Caco-2 (cell line): ENCODE measurements around the gene NSUN2. TPM values are rescaled to one million over a fixed set of nuclear protein-coding genes. Genes with fewer than 3 reads are reported as not detected.

Experiments
- BruUV-seq: library from RNA; stranded (reverse); fragments of 400-500 nt; replicated peaks from 2 replicates; lab custom pipeline; 2021; lab: Mats Ljungman, UMichigan
- CTCF ChIA-PET: fragments of 300-600 bp; sonication (Branson Sonifier 250); formaldehyde crosslinking; loops from one replicate; lab custom pipeline; 2022; ENCODE audit warnings: antibody characterized with exemption; lab: Charles Lee
- POLR2A ChIA-PET: fragments of 300-600 bp; sonication (Branson Sonifier 250); formaldehyde crosslinking; loops from one replicate; lab custom pipeline; 2022; ENCODE audit warnings: antibody characterized with exemption; lab: Charles Lee
- DNase-seq, 2 experiments: peaks; one replicate each; pipeline versions ENCODE4 v3.0.0 to v3.0.0-alpha.2; 2020 to 2022
- H3K27me3 ChIP-seq: replicated peaks from 2 replicates; pipeline ENCODE4 v1.6.0; 2011; ENCODE audit warnings: low read length; ENCODE audit not compliant: control insufficient read depth, insufficient read depth
- H3K36me3 ChIP-seq: 2 replicates; pipeline ENCODE4 v1.5.1; 2011; ENCODE audit warnings: low read length; ENCODE audit not compliant: control insufficient read depth, insufficient read depth
- H3K4me1 ChIP-seq: fragments of 250-450 bp; sonication (Bioruptor Pico); 2 replicates; pipeline ENCODE4 v1.5.1; 2020; ENCODE audit warnings: mild to moderate bottlenecking
- H3K4me3 ChIP-seq: 2 replicates; pipeline ENCODE4 v1.5.1; 2011; ENCODE audit warnings: low read depth, mild to moderate bottlenecking, control low read depth, low read length
- H3K9me3 ChIP-seq: fragments of 250-450 bp; sonication (Bioruptor Pico); 2 replicates; pipeline ENCODE4 v1.5.1; 2020; ENCODE audit warnings: mild to moderate bottlenecking, moderate library complexity
- H3K27ac Mint-ChIP-seq: one replicate; pipeline ENCODE4 v1.8.0; 2022; ENCODE audit warnings: mixed read lengths; ENCODE audit not compliant: unreplicated experiment
- H3K27me3 Mint-ChIP-seq: one replicate; pipeline ENCODE4 v1.8.0; 2022; ENCODE audit warnings: mixed read lengths; ENCODE audit not compliant: insufficient read depth, unreplicated experiment
- H3K36me3 Mint-ChIP-seq: one replicate; pipeline ENCODE4 v1.8.0; 2022; ENCODE audit warnings: mild to moderate bottlenecking, mixed read lengths; ENCODE audit not compliant: insufficient read depth, unreplicated experiment
- H3K4me1 Mint-ChIP-seq: one replicate; pipeline ENCODE4 v1.8.0; 2022; ENCODE audit warnings: low read depth, mixed read lengths; ENCODE audit not compliant: unreplicated experiment
- H3K4me3 Mint-ChIP-seq: one replicate; pipeline ENCODE4 v1.8.0; 2022; ENCODE audit warnings: mild to moderate bottlenecking, moderate library complexity, mixed read lengths; ENCODE audit not compliant: unreplicated experiment
- H3K9me3 Mint-ChIP-seq: one replicate; pipeline ENCODE4 v1.8.0; 2022; ENCODE audit warnings: mixed read lengths; ENCODE audit not compliant: unreplicated experiment
- CTCF ChIP-seq, 2 experiments: fragments of 200-600 bp in 1 of 2; IDR thresholded peaks; 1 replicate in 1 of 2; 2 replicates in 1 of 2; pipeline versions ENCODE4 v1.5.1 to v1.8.0; 2011 to 2022; ENCODE audit warnings: antibody characterized with exemption in 1 of 2, control low read depth in 1 of 2, inconsistent platforms in 1 of 2, low read depth in 1 of 2, low read length in 1 of 2, mild to moderate bottlenecking in 1 of 2, moderate library complexity in 1 of 2; ENCODE audit not compliant: insufficient read depth in 1 of 2, severe bottlenecking in 1 of 2, unreplicated experiment in 1 of 2
- intact Hi-C: fragments of 100-400 bp; cut with micrococcal nuclease; formaldehyde crosslinking; loops from one replicate; pipeline ENCODE4 v1.10.0; 2022; ENCODE audit not compliant: unreplicated experiment
- total RNA-seq: library from RNA; stranded (reverse); gene quantifications from 2 replicates; pipeline ENCODE4 v1.2.3, GENCODE V29; 2022

Gene NSUN2
- total RNA-seq, 1 experiment from 2014 or later, result 93.8 TPM

- ChIA-PET POLR2A (no interaction called here), CTCF (no interaction called here)
- BruUV-seq, result no TSS peak
- H3K4me1 ChIP-seq, result no peaks in the 10 kb centered on the region
- no peaks in the 10 kb centered on the region for H3K36me3 ChIP-seq
- Mint-ChIP-seq H3K27me3 (no peaks in the 10 kb centered on the region), H3K27ac (no peak overlapping the region), H3K4me1 (no peaks in the 10 kb centered on the region), H3K36me3 (peaks cover 46% of the 10 kb centered on the region), H3K4me3 (no peak overlapping the region), H3K9me3 (peaks cover 10% of the 10 kb centered on the region)
- H3K9me3 ChIP-seq, result no peaks in the 10 kb centered on the region
- intact Hi-C loops, result no loop called here
- H3K27me3 ChIP-seq, result no peaks in the 10 kb centered on the region
- no peak overlapping the region for H3K4me3 ChIP-seq
- DNase-seq, result no peak
- no peak for TF ChIP-seq CTCF (IDR thresholded peaks at IDR 0.05; ENCODE audit: insufficient read depth in 1 of 2, low read depth in 1 of 2, low read length in 1 of 2, severe bottlenecking in 1 of 2, unreplicated experiment in 1 of 2)
Observed at GRCh38 chr5:6595405-6595804, 37.4 kb downstream of the NSUN2 start.

GRCh38 chr5:6594066-6594465, 38.8 kb downstream of the NSUN2 start:
- no TSS peak for BruUV-seq
- CTCF ChIA-PET, result no interaction called here
- TF ChIP-seq CTCF (IDR thresholded peaks at IDR 0.05; ENCODE audit: insufficient read depth in 1 of 2, low read depth in 1 of 2, low read length in 1 of 2, severe bottlenecking in 1 of 2, unreplicated experiment in 1 of 2), result no peak
- POLR2A ChIA-PET, result no interaction called here
- intact Hi-C loops, result no loop called here
- no peak for DNase-seq
- peaks cover 32% of the 10 kb centered on the region for H3K36me3 Mint-ChIP-seq
- Histone ChIP-seq H3K4me1 (no peaks in the 10 kb centered on the region), H3K9me3 (no peaks in the 10 kb centered on the region), H3K36me3 (no peaks in the 10 kb centered on the region), H3K27me3 (no peaks in the 10 kb centered on the region), H3K4me3 (no peak overlapping the region)
- peaks cover 7% of the 10 kb centered on the region for H3K27me3 Mint-ChIP-seq
- no peaks in the 10 kb centered on the region for H3K4me1 Mint-ChIP-seq
- peaks cover 16% of the 10 kb centered on the region for H3K9me3 Mint-ChIP-seq
- H3K4me3 Mint-ChIP-seq, result no peak overlapping the region
- no peak overlapping the region for H3K27ac Mint-ChIP-seq

GRCh38 chr5:6593148-6594016, 39.5 kb downstream of the NSUN2 start:
- no peaks in the 10 kb centered on the region for H3K4me1 ChIP-seq
- H3K9me3 ChIP-seq, result no peaks in the 10 kb centered on the region
- BruUV-seq, result no TSS peak
- Mint-ChIP-seq H3K9me3 (peaks cover 16% of the 10 kb centered on the region), H3K4me3 (no peak overlapping the region), H3K36me3 (peaks cover 26% of the 10 kb centered on the region), H3K4me1 (no peaks in the 10 kb centered on the region), H3K27me3 (peaks cover 7% of the 10 kb centered on the region), H3K27ac (no peak overlapping the region)
- CTCF ChIA-PET, result no interaction called here
- no peaks in the 10 kb centered on the region for H3K27me3 ChIP-seq
- intact Hi-C loops, result no loop called here
- H3K4me3 ChIP-seq, result no peak overlapping the region
- POLR2A ChIA-PET, result no interaction called here
- H3K36me3 ChIP-seq, result no peaks in the 10 kb centered on the region
- TF ChIP-seq CTCF (IDR thresholded peaks at IDR 0.05; ENCODE audit: insufficient read depth in 1 of 2, low read depth in 1 of 2, low read length in 1 of 2, severe bottlenecking in 1 of 2, unreplicated experiment in 1 of 2), result no peak
- no peak for DNase-seq
